Testis (tissue), 2 donors: ENCODE data around the gene MYLK4.

Experiments used
- POLR2A ChIP-seq: fragments of 450-650 bp; IDR thresholded peaks from one replicate; pipeline ENCODE4 v1.6.1; 2017; ENCODE audit warnings: antibody characterized with exemption, mild to moderate bottlenecking, moderate library complexity
- TF ChIP-seq, protein P1 (sequence below), 3 experiments: fragments of 450-650 bp in 2 of 3; fragments of 200-600 bp in 1 of 3; sonication (generic) in 1 of 3; IDR thresholded peaks; one replicate each; pipeline ENCODE4 v1.5.1; 2016 to 2019; ENCODE audit warnings: antibody characterized with exemption in 3 of 3, mild to moderate bottlenecking in 2 of 3, moderate library complexity in 1 of 3

DNA sequence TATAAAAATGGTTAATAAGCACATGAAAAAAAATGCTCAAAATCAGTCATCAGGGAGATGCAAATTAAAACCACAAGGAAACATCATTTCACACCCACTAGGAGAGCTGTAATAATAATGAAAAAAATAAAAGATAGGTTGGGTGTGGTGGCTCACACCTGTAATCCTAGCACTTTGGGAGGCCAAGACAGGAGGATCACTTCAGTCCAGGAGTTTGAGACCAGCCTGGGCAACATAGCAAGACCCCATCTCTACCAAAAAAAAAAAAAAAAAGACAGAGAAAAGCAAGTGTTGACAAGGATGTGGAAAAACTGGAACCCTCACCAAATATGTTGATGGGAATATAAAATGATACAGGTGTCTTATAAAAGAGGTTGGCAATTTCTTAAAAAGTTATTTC lies 3.0 kb upstream of the MYLK4 start:
- TF ChIP-seq, protein P1, sequence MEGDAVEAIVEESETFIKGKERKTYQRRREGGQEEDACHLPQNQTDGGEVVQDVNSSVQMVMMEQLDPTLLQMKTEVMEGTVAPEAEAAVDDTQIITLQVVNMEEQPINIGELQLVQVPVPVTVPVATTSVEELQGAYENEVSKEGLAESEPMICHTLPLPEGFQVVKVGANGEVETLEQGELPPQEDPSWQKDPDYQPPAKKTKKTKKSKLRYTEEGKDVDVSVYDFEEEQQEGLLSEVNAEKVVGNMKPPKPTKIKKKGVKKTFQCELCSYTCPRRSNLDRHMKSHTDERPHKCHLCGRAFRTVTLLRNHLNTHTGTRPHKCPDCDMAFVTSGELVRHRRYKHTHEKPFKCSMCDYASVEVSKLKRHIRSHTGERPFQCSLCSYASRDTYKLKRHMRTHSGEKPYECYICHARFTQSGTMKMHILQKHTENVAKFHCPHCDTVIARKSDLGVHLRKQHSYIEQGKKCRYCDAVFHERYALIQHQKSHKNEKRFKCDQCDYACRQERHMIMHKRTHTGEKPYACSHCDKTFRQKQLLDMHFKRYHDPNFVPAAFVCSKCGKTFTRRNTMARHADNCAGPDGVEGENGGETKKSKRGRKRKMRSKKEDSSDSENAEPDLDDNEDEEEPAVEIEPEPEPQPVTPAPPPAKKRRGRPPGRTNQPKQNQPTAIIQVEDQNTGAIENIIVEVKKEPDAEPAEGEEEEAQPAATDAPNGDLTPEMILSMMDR (IDR thresholded peaks at IDR 0.05): no peak
- TF ChIP-seq POLR2A: no peak
